Heart left ventricle (tissue), 13 donors: Measurements from ENCODE around the gene CHRNA5.

Experiments
- CTCF ChIP-seq, 12 donors: fragments of 200-600 bp; sonication (generic) in 4 of 12; IDR thresholded peaks; one replicate each; pipeline versions ENCODE4 v1.5.0 to v1.8.0; 2018 to 2022; ENCODE audit warnings: antibody characterized with exemption in 12 of 12, mild to moderate bottlenecking in 5 of 12
- POLR2A ChIP-seq, 2 donors: fragments of 450-650 bp; IDR thresholded peaks; one replicate each; pipeline ENCODE4 v1.6.1; 2017; ENCODE audit warnings: antibody characterized with exemption in 2 of 2, mild to moderate bottlenecking in 2 of 2, moderate library complexity in 2 of 2
- donor health status: ischemic (EF 13 %, LVEDD 7.1; RV severe dilation, severe dysfunction).
- donor health status: DM: no; HTN: yes; CAD: no.
- donor health status: DM: no; HTN: no; CAD: no.
- donor health status: ischemic (EF 25% LVEDD 6.9; RV normal size, moderate dysfunction).
- donor health status: ischemic (EF 25% LVEDD 5.7; RV mildly dilated, moderate dysfunction).
- donor health status: ischemic (EF 35%, LVEDD 5.7; RV mildly dilated, moderate dysfunction).
- donor health status: nonischemic (EF 11% LVEDD 7.7; RV severe dilation, severe dysfunction).
- donor health status: DM: yes; HTN: yes; CAD: no.
- donor health status: PGD.
- donor health status: ischemic (EF 29% LVEDD 5.4; RV normal size, mild dysfunction).
- donor health status: nonischemic (EF 23%, LVEDD 6.1; RV moderate dilation, normal function).

- TF ChIP-seq CTCF (IDR thresholded peaks at IDR 0.05) (no peak), POLR2A (IDR thresholded peaks at IDR 0.05) (no peak)
Observed at GRCh38 chr15:78603467-78603866, 38.1 kb downstream of the CHRNA5 start.
